HG02571 (cell line): ENCODE measurements around the gene NEMF.
"Not testable (repeated sequence)": the region's sequence is repeated elsewhere in the genome, so short reads cannot be mapped to it uniquely, and the experiment has no call there.

Experiments used
- ATAC-seq: cut with Tn5 transposase; IDR thresholded peaks from one replicate; pipeline ENCODE4 v1.9.1; 2021; ENCODE audit warnings: mild to moderate bottlenecking, moderate library complexity; ENCODE audit not compliant: unreplicated experiment

NEMF gene, protein sequence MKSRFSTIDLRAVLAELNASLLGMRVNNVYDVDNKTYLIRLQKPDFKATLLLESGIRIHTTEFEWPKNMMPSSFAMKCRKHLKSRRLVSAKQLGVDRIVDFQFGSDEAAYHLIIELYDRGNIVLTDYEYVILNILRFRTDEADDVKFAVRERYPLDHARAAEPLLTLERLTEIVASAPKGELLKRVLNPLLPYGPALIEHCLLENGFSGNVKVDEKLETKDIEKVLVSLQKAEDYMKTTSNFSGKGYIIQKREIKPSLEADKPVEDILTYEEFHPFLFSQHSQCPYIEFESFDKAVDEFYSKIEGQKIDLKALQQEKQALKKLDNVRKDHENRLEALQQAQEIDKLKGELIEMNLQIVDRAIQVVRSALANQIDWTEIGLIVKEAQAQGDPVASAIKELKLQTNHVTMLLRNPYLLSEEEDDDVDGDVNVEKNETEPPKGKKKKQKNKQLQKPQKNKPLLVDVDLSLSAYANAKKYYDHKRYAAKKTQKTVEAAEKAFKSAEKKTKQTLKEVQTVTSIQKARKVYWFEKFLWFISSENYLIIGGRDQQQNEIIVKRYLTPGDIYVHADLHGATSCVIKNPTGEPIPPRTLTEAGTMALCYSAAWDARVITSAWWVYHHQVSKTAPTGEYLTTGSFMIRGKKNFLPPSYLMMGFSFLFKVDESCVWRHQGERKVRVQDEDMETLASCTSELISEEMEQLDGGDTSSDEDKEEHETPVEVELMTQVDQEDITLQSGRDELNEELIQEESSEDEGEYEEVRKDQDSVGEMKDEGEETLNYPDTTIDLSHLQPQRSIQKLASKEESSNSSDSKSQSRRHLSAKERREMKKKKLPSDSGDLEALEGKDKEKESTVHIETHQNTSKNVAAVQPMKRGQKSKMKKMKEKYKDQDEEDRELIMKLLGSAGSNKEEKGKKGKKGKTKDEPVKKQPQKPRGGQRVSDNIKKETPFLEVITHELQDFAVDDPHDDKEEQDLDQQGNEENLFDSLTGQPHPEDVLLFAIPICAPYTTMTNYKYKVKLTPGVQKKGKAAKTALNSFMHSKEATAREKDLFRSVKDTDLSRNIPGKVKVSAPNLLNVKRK

GRCh38 chr14:49852301-49853157 lies at the start of gene NEMF:
NEMF (minus strand) TSS chr14:49852788; CDS start chr14:49852753, 35 bp downstream.
- peak; percentile 80 for ATAC-seq

GRCh38 chr14:49900973-49901372 lies 48.4 kb upstream of the NEMF start:
- no peak for ATAC-seq

DNA sequence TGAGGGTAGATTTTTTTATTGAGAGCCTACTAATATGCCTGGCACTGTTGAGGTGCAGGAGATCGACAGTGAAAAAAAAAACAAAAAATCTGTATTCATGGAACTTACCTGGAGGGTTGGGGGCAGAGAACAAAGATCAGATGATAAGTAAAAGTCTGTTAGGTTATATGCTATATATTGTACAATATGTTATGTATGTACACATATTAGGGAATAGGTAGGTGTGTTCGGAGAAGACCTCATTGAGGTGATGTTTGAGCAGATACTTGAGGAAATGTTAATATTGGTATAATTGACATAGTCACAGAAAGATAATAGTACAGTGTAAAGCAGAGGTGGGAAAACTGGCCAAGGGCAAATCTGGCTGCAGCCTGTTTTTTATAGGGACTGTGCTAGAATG lies 45.9 kb upstream of the NEMF start:
- ATAC-seq: no peak

GRCh38 chr14:49897965-49898364 lies 45.4 kb upstream of the NEMF start:
- ATAC-seq: no peak

- no peak for ATAC-seq
Measured at GRCh38 chr14:49897414-49897813, 44.8 kb upstream of the NEMF start.

- no peak for ATAC-seq
Measured at GRCh38 chr14:49896966-49897365, 44.4 kb upstream of the NEMF start.

DNA sequence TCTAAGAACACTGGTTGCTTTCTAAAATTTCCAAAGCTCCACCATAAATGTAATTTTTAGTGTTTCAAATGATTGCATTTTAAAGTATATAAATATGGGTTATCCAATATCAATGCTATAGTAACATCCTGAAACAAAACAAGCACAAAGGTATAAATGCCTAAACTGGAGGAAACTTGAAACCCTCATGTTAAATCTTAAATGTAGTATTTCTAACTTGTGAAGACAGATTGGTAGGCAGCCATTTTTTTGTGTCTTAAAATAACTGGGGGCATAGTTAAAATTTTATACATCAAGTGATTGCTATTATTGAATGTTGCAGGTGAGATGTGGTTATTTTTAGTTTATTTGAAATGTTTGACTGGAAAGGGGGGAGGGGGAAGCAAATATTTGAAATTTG lies 43.7 kb upstream of the NEMF start:
- not testable (repeated sequence) for ATAC-seq

DNA sequence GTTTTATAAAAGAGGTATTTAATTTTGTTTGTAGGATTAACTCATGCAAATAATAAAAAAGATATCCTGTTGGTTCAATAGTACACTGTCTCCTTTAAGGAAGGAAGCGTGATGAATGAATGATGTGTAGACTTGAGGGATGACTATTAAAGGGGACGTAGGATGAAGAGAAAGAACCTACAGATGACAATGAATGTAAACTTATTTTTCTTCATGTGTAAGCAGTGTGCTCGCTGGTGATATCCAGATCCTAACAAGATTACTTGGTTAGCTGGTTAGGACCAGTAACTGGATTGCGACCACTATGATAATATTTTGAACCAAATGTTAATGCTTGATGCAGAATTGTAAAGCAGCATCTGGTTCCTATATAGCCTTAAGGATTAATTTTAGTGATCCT lies 42.9 kb upstream of the NEMF start:
- ATAC-seq: no peak

- ATAC-seq: not testable (repeated sequence)
Measured at GRCh38 chr14:49894214-49895107, 41.9 kb upstream of the NEMF start.

GRCh38 chr14:49893309-49894213 lies 41.0 kb upstream of the NEMF start:
- peak; percentile 45 for ATAC-seq

GRCh38 chr14:49892636-49893308 lies 40.2 kb upstream of the NEMF start, which contains the start of gene ARF6:
ARF6 (plus strand) TSS chr14:49893082; CDS start chr14:49893737, 655 bp downstream.
- peak; percentile 73 for ATAC-seq

DNA sequence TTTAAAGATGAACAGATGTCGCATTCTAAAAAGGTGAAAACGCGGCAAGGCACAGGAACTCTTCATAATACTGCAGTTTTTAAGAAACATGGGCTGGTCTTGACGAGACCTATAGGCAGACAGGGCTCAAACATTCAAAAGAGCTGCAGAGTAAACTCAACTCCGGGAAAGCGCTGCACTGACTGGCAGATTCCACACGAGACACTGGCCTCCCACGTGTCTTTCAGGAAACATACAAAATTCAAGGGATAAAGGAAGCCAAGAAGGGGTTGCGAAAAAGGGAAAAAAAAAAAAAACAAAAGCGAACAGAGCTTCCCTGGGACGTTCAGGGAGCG lies 39.7 kb upstream of the NEMF start:
- ATAC-seq: peak; percentile 30

GRCh38 chr14:49888293-49888692 lies 35.7 kb upstream of the NEMF start:
- no peak for ATAC-seq

GRCh38 chr14:49886523-49886922 lies 33.9 kb upstream of the NEMF start:
- ATAC-seq: no peak

DNA sequence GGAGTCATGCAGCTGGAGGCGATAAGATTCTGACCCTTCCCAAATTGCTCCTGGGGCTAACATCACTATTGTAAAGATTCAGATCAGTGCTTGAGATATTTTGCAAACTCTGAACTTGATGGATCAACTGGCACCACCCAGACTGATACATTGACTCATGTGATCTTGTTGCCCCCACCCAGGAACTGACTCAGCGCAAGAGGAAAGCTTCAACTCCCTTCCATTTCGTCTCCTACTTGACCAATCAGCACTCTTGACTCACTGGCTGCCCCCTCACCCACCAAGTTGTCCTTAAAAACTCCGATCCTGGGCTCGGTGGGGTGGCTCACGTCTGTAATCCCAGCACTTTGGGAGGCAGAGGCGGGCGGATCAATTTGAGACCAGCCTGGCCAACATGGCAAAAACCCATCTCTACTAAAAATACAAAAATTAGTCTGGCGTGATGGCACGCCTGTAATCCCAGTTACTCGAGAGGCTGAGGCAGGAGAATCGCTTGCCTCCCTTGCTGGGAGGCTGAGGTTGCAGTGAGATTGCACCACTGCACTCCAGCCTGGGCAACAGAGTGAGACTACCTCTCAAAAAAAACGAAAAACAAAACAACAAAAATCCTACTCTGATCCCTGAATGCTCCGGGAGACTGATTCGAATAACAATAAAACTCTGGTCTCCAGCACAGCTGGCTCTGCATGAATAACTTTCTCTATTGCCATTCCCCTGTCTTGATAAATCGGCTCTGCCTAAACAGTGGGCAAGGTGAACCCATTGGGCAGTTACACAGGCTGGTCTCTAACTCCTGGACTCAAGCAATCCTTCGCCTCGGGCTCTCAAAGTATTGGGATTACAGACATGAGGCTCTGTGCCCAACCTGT lies 30.5 kb upstream of the NEMF start:
- ATAC-seq: no peak

DNA sequence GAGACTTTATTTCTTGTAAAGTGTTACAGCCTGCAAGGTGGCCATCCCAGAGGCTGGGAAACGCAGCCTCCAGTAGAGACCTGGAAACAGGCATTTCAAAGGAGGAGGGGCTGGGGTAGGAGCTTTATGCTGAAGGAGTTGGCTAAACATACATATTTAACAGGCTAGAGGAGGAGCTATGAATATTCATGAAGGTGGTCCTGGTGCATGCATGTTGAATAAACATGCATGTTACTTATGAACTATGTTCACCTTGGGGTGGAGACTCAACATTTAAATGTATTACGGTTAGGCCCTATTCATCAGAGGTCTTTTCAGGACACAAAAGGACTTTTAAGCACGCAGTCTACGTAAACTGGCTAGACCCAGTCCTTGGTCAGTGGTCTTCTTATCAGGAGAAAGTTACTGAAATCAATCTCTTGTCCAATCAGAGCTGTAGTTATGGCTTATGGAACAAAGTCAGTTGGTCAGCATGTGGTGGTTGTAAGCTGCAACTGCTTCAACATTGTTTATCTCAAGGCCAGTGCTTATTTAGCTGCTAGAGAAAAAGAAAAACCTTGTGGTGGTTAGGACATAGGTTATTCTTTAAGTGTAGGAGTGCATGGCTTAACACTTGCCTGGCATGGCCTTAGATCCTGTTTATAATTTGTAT lies 28.9 kb upstream of the NEMF start:
- no peak for ATAC-seq
